SK-N-SH treated with all-trans-retinoic acid at 6 μM for 48 hours (cell line): ENCODE measurements around the gene FAS.

Source experiments
- GLIS3 ChIP-seq: fragments of 250-450 bp; sonication (Bioruptor Pico); IDR thresholded peaks from 2 replicates; pipeline ENCODE4 v1.5.0; 2020; ENCODE audit warnings: mild to moderate bottlenecking, moderate library complexity
- ZC3H10 ChIP-seq: fragments of 250-450 bp; sonication (Bioruptor Pico); IDR thresholded peaks from 2 replicates; pipeline ENCODE4 v1.5.1; 2021; ENCODE audit warnings: mild to moderate bottlenecking, moderate library complexity
- TF ChIP-seq, protein P1 (sequence below): fragments of 250-450 bp; sonication (Bioruptor Pico); IDR thresholded peaks from 2 replicates; pipeline ENCODE4 v1.5.1; 2020; ENCODE audit warnings: low read depth, mild to moderate bottlenecking, moderate library complexity
- TF ChIP-seq, protein P2 (sequence below): fragments of 250-450 bp; sonication (Bioruptor Pico); IDR thresholded peaks from 2 replicates; pipeline ENCODE4 v1.5.1; 2021; ENCODE audit warnings: mild to moderate bottlenecking, moderate library complexity
- TF ChIP-seq, protein P3 (sequence below): fragments of 250-450 bp; sonication (Bioruptor Pico); IDR thresholded peaks from 2 replicates; pipeline ENCODE4 v1.8.0; 2020; ENCODE audit warnings: mild to moderate bottlenecking, moderate library complexity, borderline replicate concordance

DNA sequence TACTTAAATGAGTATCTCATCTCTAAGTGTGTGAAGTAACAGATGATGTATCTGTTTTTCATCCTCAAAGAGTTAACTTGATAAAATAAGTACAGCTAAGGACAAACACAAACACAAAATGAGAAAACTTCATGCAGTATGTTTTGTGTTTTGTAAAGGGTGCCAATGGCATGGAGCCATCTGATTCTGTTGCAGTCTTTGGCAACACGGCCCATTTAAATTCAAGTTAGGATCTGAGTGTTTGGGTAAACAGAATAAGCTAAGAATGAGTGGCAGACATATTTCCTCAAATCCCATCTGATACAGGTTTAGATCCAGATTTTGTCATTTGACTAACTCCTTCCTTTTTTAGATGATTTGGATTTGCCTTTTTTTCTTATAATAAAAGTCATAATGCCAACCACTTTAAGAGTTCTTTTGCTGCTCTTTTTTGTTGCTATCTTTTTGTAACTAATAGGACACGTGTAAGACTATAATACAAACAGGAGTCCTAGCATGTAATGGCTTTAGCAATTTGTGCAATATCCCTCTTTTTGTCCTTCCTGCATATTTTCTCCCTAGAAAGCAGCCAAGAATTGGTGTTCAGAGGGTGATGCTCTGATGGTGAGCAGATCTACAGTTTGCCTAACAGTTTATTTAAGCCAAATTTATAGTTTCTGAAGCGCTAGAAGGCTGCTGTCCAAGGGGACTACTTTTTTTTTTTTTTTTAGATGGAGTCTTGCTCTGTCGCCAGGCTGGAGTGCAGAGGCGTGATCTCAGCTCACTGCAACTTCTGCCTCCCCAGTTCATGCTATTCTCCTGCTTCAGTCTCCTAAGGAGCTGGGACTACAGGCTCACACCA lies 19.2 kb upstream of the FAS start:
- TF ChIP-seq ZC3H10 (CRISPR knock-in tag) (no peak), GLIS3 (CRISPR knock-in tag) (no peak)
- TF ChIP-seq, protein P1, sequence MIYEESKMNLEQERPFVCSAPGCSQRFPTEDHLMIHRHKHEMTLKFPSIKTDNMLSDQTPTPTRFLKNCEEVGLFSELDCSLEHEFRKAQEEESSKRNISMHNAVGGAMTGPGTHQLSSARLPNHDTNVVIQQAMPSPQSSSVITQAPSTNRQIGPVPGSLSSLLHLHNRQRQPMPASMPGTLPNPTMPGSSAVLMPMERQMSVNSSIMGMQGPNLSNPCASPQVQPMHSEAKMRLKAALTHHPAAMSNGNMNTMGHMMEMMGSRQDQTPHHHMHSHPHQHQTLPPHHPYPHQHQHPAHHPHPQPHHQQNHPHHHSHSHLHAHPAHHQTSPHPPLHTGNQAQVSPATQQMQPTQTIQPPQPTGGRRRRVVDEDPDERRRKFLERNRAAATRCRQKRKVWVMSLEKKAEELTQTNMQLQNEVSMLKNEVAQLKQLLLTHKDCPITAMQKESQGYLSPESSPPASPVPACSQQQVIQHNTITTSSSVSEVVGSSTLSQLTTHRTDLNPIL (CRISPR knock-in tag), result no peak
- TF ChIP-seq, protein P2, sequence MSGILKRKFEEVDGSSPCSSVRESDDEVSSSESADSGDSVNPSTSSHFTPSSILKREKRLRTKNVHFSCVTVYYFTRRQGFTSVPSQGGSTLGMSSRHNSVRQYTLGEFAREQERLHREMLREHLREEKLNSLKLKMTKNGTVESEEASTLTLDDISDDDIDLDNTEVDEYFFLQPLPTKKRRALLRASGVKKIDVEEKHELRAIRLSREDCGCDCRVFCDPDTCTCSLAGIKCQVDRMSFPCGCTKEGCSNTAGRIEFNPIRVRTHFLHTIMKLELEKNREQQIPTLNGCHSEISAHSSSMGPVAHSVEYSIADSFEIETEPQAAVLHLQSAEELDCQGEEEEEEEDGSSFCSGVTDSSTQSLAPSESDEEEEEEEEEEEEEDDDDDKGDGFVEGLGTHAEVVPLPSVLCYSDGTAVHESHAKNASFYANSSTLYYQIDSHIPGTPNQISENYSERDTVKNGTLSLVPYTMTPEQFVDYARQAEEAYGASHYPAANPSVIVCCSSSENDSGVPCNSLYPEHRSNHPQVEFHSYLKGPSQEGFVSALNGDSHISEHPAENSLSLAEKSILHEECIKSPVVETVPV (CRISPR knock-in tag), result no peak
- TF ChIP-seq, protein P3, sequence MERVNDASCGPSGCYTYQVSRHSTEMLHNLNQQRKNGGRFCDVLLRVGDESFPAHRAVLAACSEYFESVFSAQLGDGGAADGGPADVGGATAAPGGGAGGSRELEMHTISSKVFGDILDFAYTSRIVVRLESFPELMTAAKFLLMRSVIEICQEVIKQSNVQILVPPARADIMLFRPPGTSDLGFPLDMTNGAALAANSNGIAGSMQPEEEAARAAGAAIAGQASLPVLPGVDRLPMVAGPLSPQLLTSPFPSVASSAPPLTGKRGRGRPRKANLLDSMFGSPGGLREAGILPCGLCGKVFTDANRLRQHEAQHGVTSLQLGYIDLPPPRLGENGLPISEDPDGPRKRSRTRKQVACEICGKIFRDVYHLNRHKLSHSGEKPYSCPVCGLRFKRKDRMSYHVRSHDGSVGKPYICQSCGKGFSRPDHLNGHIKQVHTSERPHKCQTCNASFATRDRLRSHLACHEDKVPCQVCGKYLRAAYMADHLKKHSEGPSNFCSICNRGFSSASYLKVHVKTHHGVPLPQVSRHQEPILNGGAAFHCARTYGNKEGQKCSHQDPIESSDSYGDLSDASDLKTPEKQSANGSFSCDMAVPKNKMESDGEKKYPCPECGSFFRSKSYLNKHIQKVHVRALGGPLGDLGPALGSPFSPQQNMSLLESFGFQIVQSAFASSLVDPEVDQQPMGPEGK, result no peak
